Measurements from ENCODE around the gene ZC3HAV1. TPM values are rescaled to one million over a fixed set of nuclear protein-coding genes. Genes with fewer than 3 reads are reported as not detected.

The ZC3HAV1 gene
- total RNA-seq, 2 donors from 2014 or later = 67.6 to 76.0 TPM

- H3K4me1 ChIP-seq (ENCODE audit: control insufficient read depth, insufficient read depth, low read length) = no peaks in the 10 kb centered on the region
- 91 to 100% methylated on average over 2 of the region's 2 CpGs for WGBS, 2 experiments (ENCODE audit: insufficient coverage in 1 of 2, insufficient read length in 1 of 2)
- no peak overlapping the region for H3K27ac ChIP-seq (ENCODE audit: low read depth, low read length)
- Mint-ChIP-seq H3K4me1 (peaks cover 19% of the 10 kb centered on the region), H3K9me3 (no peaks in the 10 kb centered on the region), H3K36me3 (ENCODE audit: low read depth) (peaks cover 10% of the 10 kb centered on the region), H3K27me3 (ENCODE audit: insufficient read depth) (peaks cover 2% of the 10 kb centered on the region), H3K4me3 (no peak overlapping the region), H3K27ac (no peak overlapping the region)
- TF ChIP-seq CTCF (conservative IDR thresholded peaks at IDR 0.05) = no peak
- peaks cover 6% of the 10 kb centered on the region for H3K27me3 ChIP-seq (ENCODE audit: control insufficient read depth, insufficient read depth, low read length, poor library complexity, severe bottlenecking)
- H3K4me3 ChIP-seq (ENCODE audit: low read length) = no peak overlapping the region
- H3K9me3 ChIP-seq (ENCODE audit: control insufficient read depth, low read length) = no peaks in the 10 kb centered on the region
- peaks cover 3% of the 10 kb centered on the region for H3K36me3 ChIP-seq (ENCODE audit: control insufficient read depth, insufficient read depth, low read length)
- peak; percentile 5 for DNase-seq
- no peak overlapping the region for H3K9ac ChIP-seq (ENCODE audit: extremely low read depth, low read length, poor library complexity, severe bottlenecking)
Measured at GRCh38 chr7:139038691-139039090, 70.8 kb downstream of the ZC3HAV1 start.

GRCh38 chr7:139036901-139037300 is 72.6 kb downstream of the ZC3HAV1 start:
- H3K36me3 Mint-ChIP-seq (ENCODE audit: low read depth) = peaks cover 20% of the 10 kb centered on the region
- H3K27ac ChIP-seq (ENCODE audit: low read depth, low read length) = no peak overlapping the region
- H3K4me1 Mint-ChIP-seq = peaks cover 16% of the 10 kb centered on the region
- TF ChIP-seq CTCF (conservative IDR thresholded peaks at IDR 0.05) = no peak
- no peak overlapping the region for H3K27ac Mint-ChIP-seq
- 88 to 92% methylated on average over 2 to 3 of the region's 3 CpGs for WGBS, 2 experiments (ENCODE audit: insufficient coverage in 1 of 2, insufficient read length in 1 of 2)
- H3K4me3 ChIP-seq (ENCODE audit: low read length) = no peak overlapping the region
- no peaks in the 10 kb centered on the region for H3K9me3 ChIP-seq (ENCODE audit: control insufficient read depth, low read length)
- H3K9me3 Mint-ChIP-seq = no peaks in the 10 kb centered on the region
- DNase-seq = no peak
- H3K4me1 ChIP-seq (ENCODE audit: control insufficient read depth, insufficient read depth, low read length) = no peaks in the 10 kb centered on the region
- H3K9ac ChIP-seq (ENCODE audit: extremely low read depth, low read length, poor library complexity, severe bottlenecking) = no peak overlapping the region
- H3K27me3 ChIP-seq (ENCODE audit: control insufficient read depth, insufficient read depth, low read length, poor library complexity, severe bottlenecking) = peaks cover 6% of the 10 kb centered on the region
- peak overlapping the region; percentile 70 for H3K4me3 Mint-ChIP-seq
- H3K36me3 ChIP-seq (ENCODE audit: control insufficient read depth, insufficient read depth, low read length) = peaks cover 4% of the 10 kb centered on the region
- peaks cover 2% of the 10 kb centered on the region for H3K27me3 Mint-ChIP-seq (ENCODE audit: insufficient read depth)

GRCh38 chr7:139035586-139036353 is 73.8 kb downstream of the ZC3HAV1 start, which contains the start of gene ZC3HAV1L:
Gene ZC3HAV1L, minus strand, starts transcription at chr7:139036042. Its CDS starts 25 bp downstream, at chr7:139036017.
- Mint-ChIP-seq H3K4me1 (peaks cover 10% of the 10 kb centered on the region), H3K4me3 (peak within 1 kb of the TSS; percentile 70), H3K36me3 (ENCODE audit: low read depth) (peaks cover 28% of the 10 kb centered on the region), H3K27ac (peak within 1 kb of the TSS; percentile 64), H3K27me3 (ENCODE audit: insufficient read depth) (peaks cover 2% of the 10 kb centered on the region), H3K9me3 (no peaks in the 10 kb centered on the region)
- peak; percentile 83 for DNase-seq
- Histone ChIP-seq H3K9me3 (ENCODE audit: control insufficient read depth, low read length) (no peaks in the 10 kb centered on the region), H3K9ac (ENCODE audit: extremely low read depth, low read length, poor library complexity, severe bottlenecking) (peak within 1 kb of the TSS; percentile 25), H3K4me3 (ENCODE audit: low read length) (peak within 1 kb of the TSS; percentile 60), H3K36me3 (ENCODE audit: control insufficient read depth, insufficient read depth, low read length) (peaks cover 4% of the 10 kb centered on the region), H3K4me1 (ENCODE audit: control insufficient read depth, insufficient read depth, low read length) (no peaks in the 10 kb centered on the region), H3K27ac (ENCODE audit: low read depth, low read length) (peak within 1 kb of the TSS; percentile 24), H3K27me3 (ENCODE audit: control insufficient read depth, insufficient read depth, low read length, poor library complexity, severe bottlenecking) (peaks cover 6% of the 10 kb centered on the region)
- WGBS, 2 experiments (ENCODE audit: insufficient coverage in 1 of 2, insufficient read length in 1 of 2) = 27 to 30% methylated on average over 28 to 82 of the region's 82 CpGs
- no peak for TF ChIP-seq CTCF (conservative IDR thresholded peaks at IDR 0.05)
